ENCODE measurements around the gene MBD4. TPM values are rescaled to one million over a fixed set of nuclear protein-coding genes. Genes with fewer than 3 reads are reported as not detected.

The MBD4 gene
- total RNA-seq, 1 experiment from 2014 or later: 40.1 TPM

DNA sequence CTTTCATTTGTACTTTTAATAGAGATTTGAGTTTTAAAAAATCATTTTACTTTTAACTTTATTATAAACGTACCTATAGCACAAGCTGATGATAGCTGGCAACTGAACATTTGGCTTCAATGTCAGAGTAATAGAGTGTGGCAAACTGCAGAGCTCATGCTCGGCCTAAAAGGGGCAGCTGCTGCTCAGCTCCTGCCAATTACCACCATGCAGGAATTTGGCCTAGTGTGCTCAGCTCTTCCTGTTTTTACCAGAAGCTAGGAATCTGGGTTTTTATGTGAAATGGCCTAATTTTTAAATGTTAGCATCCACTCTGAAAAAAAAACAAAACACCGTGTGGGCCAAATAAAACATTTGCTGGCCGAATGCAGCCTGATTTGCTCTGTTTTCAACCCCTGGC is 2.0 kb upstream of the MBD4 start:
- Histone ChIP-seq H4K91ac (ENCODE audit: insufficient read length, low read depth, low read length) (no peak overlapping the region), H2BK5ac (ENCODE audit: insufficient read length, low read length) (no peak overlapping the region), H3K14ac (ENCODE audit: insufficient read depth, low read length) (no peak overlapping the region), H3K23me2 (ENCODE audit: insufficient read length, low read depth, low read length, poor library complexity, severe bottlenecking) (peaks cover 7% of the 10 kb centered on the region), H3K79me2 (ENCODE audit: insufficient read depth, low read length) (peaks cover 2% of the 10 kb centered on the region; the same call in 1 of the 2 replicates), H2BK15ac (ENCODE audit: low read depth, low read length) (no peak overlapping the region), H3K56ac (ENCODE audit: insufficient read length, low read depth, low read length) (no peak overlapping the region), H3K4me2 (ENCODE audit: insufficient read depth, insufficient read length, low read length) (no peak overlapping the region), H3K27ac (ENCODE audit: insufficient read length, low read depth, low read length) (no peak overlapping the region), H4K8ac (replicated peaks; ENCODE audit: insufficient read length, low read depth, low read length) (no peak overlapping the region), H2BK120ac (ENCODE audit: low read depth, low read length, poor library complexity, severe bottlenecking) (no peak overlapping the region), H4K5ac (ENCODE audit: insufficient read length, low read depth, low read length) (no peak overlapping the region), H3K9ac (ENCODE audit: extremely low read depth, insufficient read length, low read length) (no peak overlapping the region), H3K27me3 (ENCODE audit: insufficient read depth, low read length) (no peaks in the 10 kb centered on the region), H2AK5ac (ENCODE audit: insufficient read length, low read length) (no peak overlapping the region), H3K18ac (ENCODE audit: insufficient read length, low read depth, low read length) (no peak overlapping the region), H2BK20ac (ENCODE audit: low read depth, low read length, poor library complexity, severe bottlenecking) (no peak overlapping the region), H2BK12ac (ENCODE audit: insufficient read length, low read depth, low read length) (no peak overlapping the region), H3K4ac (ENCODE audit: low read depth, low read length) (no peak overlapping the region), H3T11ph (ENCODE audit: low read length) (no peak overlapping the region), H3K23ac (ENCODE audit: insufficient read length, low read depth, low read length) (no peak overlapping the region), H3K79me1 (ENCODE audit: insufficient read depth, low read depth, low read length, poor library complexity, severe bottlenecking) (no peaks in the 10 kb centered on the region), H3K4me1 (ENCODE audit: insufficient read depth, low read length) (peaks cover 4% of the 10 kb centered on the region; the same call in 1 of the 2 replicates), H3K9me3 (ENCODE audit: control insufficient read depth, low read depth, low read length) (no peaks in the 10 kb centered on the region), H2AFZ (ENCODE audit: low read length) (no peak overlapping the region), H4K20me1 (ENCODE audit: control insufficient read depth, insufficient read depth, insufficient read length) (no peaks in the 10 kb centered on the region)
- no peaks in the 10 kb centered on the region for H3K9me3 Mint-ChIP-seq
- no peak for DNase-seq
- TF ChIP-seq, protein P1, sequence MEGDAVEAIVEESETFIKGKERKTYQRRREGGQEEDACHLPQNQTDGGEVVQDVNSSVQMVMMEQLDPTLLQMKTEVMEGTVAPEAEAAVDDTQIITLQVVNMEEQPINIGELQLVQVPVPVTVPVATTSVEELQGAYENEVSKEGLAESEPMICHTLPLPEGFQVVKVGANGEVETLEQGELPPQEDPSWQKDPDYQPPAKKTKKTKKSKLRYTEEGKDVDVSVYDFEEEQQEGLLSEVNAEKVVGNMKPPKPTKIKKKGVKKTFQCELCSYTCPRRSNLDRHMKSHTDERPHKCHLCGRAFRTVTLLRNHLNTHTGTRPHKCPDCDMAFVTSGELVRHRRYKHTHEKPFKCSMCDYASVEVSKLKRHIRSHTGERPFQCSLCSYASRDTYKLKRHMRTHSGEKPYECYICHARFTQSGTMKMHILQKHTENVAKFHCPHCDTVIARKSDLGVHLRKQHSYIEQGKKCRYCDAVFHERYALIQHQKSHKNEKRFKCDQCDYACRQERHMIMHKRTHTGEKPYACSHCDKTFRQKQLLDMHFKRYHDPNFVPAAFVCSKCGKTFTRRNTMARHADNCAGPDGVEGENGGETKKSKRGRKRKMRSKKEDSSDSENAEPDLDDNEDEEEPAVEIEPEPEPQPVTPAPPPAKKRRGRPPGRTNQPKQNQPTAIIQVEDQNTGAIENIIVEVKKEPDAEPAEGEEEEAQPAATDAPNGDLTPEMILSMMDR (conservative IDR thresholded peaks at IDR 0.05): no peak
- H3K4me1 Mint-ChIP-seq: peaks cover 35% of the 10 kb centered on the region in 2 experiments
- no CpG with 5 or more reads among the region's 4 CpGs for WGBS (ENCODE audit: extremely low coverage, insufficient read length, low lambda C conversion rate)
- H3K27me3 Mint-ChIP-seq (ENCODE audit: low read depth): no peaks in the 10 kb centered on the region
- no peak overlapping the region for H3K27ac Mint-ChIP-seq
- H3K4me3 Mint-ChIP-seq: peak overlapping the region; percentile 96 to 99; a peak in 2 of 5 replicates
- H3K36me3 Mint-ChIP-seq (ENCODE audit: insufficient read depth in 1 of 3, low read depth in 3 of 3): peaks cover 7 to 21% (median 15%) of the 10 kb centered on the region in 3 experiments; a peak in 6 of 7 replicates

All from H9 (cell line).